Activated CD4-positive, alpha-beta T cell treated with anti-CD3 and anti-CD28 coated beads, Interleukin-2, amount 50 U/mL, for 4 hours (primary cell): ENCODE measurements around the gene KRT71.
"Not testable (repeated sequence)": the region's sequence is repeated elsewhere in the genome, so short reads cannot be mapped to it uniquely, and the experiment has no call there.

Source experiments
- DNase-seq, 2 experiments: peaks; one replicate each; pipeline ENCODE4 v3.0.0-alpha.2; 2020

The KRT71 gene

GRCh38 chr12:52519826-52520662 is 32.9 kb downstream of the KRT71 start, which contains the start of gene KRT5:
Gene KRT5, minus strand, starts transcription at chr12:52520394. Its CDS starts 98 bp downstream, at chr12:52520296.
- DNase-seq, result no peak

- no peak for DNase-seq
These were observed 33.6 kb downstream of the KRT71 start for GRCh38 chr12:52519387-52519703.

- no peak for DNase-seq
These were observed 34.2 kb downstream of the KRT71 start for GRCh38 chr12:52518574-52519386.

GRCh38 chr12:52517888-52518287 is 35.1 kb downstream of the KRT71 start:
- no peak for DNase-seq

- DNase-seq, result no peak
These were observed 35.7 kb downstream of the KRT71 start for GRCh38 chr12:52517005-52517835.

- DNase-seq, result no peak
These were observed 36.8 kb downstream of the KRT71 start for GRCh38 chr12:52515927-52516831.

- no peak for DNase-seq
These were observed 37.7 kb downstream of the KRT71 start for GRCh38 chr12:52515319-52515646.

- no peak for DNase-seq
These were observed 38.2 kb downstream of the KRT71 start for GRCh38 chr12:52514471-52515318.

GRCh38 chr12:52513736-52514135 is 39.2 kb downstream of the KRT71 start:
- DNase-seq, result no peak

- no peak for DNase-seq
These were observed 44.7 kb downstream of the KRT71 start for GRCh38 chr12:52508211-52508610.

GRCh38 chr12:52506858-52507715 is 45.9 kb downstream of the KRT71 start:
- DNase-seq, result no peak

GRCh38 chr12:52502877-52503276 is 50.1 kb downstream of the KRT71 start:
- no peak for DNase-seq

- no peak for DNase-seq
These were observed 51.5 kb downstream of the KRT71 start for GRCh38 chr12:52501490-52501889.

GRCh38 chr12:52500574-52500973 is 52.4 kb downstream of the KRT71 start:
- not testable (repeated sequence) for DNase-seq

GRCh38 chr12:52499806-52500560 is 53.0 kb downstream of the KRT71 start:
- DNase-seq, result no peak

GRCh38 chr12:52498946-52499345 is 54.0 kb downstream of the KRT71 start:
- no peak for DNase-seq

- DNase-seq, result no peak
These were observed 55.0 kb downstream of the KRT71 start for GRCh38 chr12:52497975-52498374.

- no peak for DNase-seq
These were observed 56.3 kb downstream of the KRT71 start for GRCh38 chr12:52496590-52497071.

- DNase-seq, result no peak
These were observed 56.9 kb downstream of the KRT71 start for GRCh38 chr12:52496054-52496453.
